Measurements from ENCODE around the gene SMS.

SMS gene

GRCh38 chrX:21940356-21940829, at the start of gene SMS:
Gene SMS, plus strand, starts transcription at chrX:21940709. Its CDS starts 116 bp downstream, at chrX:21940825.
- peak within 1 kb of the TSS; percentile 0 to 63 for H3K9ac ChIP-seq (ENCODE audit: low read depth in 1 of 2, low read length in 2 of 2)
- H3K4me3 ChIP-seq (ENCODE audit: low read depth in 1 of 2, low read length in 2 of 2), result peak within 1 kb of the TSS; percentile 65
- H3K27ac ChIP-seq (ENCODE audit: low read depth, low read length), result peak within 1 kb of the TSS; percentile 62
- no peaks in the 10 kb centered on the region for H3K9me3 ChIP-seq (ENCODE audit: control insufficient read depth in 1 of 2, low read length in 2 of 2)
- peaks cover 0 to 12% of the 10 kb centered on the region in 2 donors for H3K4me1 ChIP-seq (ENCODE audit: control insufficient read depth in 1 of 2, insufficient read depth in 2 of 2, low read length in 2 of 2)
- no peaks in the 10 kb centered on the region for H3K27me3 ChIP-seq (ENCODE audit: control insufficient read depth in 1 of 2, insufficient read depth in 2 of 2, low read length in 2 of 2)
- H3K36me3 ChIP-seq (ENCODE audit: control insufficient read depth in 1 of 2, insufficient read depth in 2 of 2, low read length in 2 of 2), result no peaks in the 10 kb centered on the region

- Histone ChIP-seq H3K36me3 (ENCODE audit: control insufficient read depth in 1 of 2, insufficient read depth in 2 of 2, low read length in 2 of 2) (no peaks in the 10 kb centered on the region), H3K27me3 (ENCODE audit: control insufficient read depth in 1 of 2, insufficient read depth in 2 of 2, low read length in 2 of 2) (no peaks in the 10 kb centered on the region), H3K4me1 (ENCODE audit: control insufficient read depth in 1 of 2, insufficient read depth in 2 of 2, low read length in 2 of 2) (no peaks in the 10 kb centered on the region), H3K9me3 (ENCODE audit: control insufficient read depth in 1 of 2, low read length in 2 of 2) (no peaks in the 10 kb centered on the region), H3K9ac (ENCODE audit: low read depth in 1 of 2, low read length in 2 of 2) (no peak overlapping the region), H3K27ac (ENCODE audit: low read depth, low read length) (no peak overlapping the region), H3K4me3 (ENCODE audit: low read depth in 1 of 2, low read length in 2 of 2) (no peak overlapping the region)
Measured at GRCh38 chrX:21905313-21905712, 35.2 kb upstream of the SMS start.

GRCh38 chrX:21905953-21906352, 34.6 kb upstream of the SMS start:
- no peak overlapping the region for H3K4me3 ChIP-seq (ENCODE audit: low read depth in 1 of 2, low read length in 2 of 2)
- H3K27me3 ChIP-seq (ENCODE audit: control insufficient read depth in 1 of 2, insufficient read depth in 2 of 2, low read length in 2 of 2), result no peaks in the 10 kb centered on the region
- no peak overlapping the region for H3K9ac ChIP-seq (ENCODE audit: low read depth in 1 of 2, low read length in 2 of 2)
- no peaks in the 10 kb centered on the region for H3K36me3 ChIP-seq (ENCODE audit: control insufficient read depth in 1 of 2, insufficient read depth in 2 of 2, low read length in 2 of 2)
- no peaks in the 10 kb centered on the region for H3K4me1 ChIP-seq (ENCODE audit: control insufficient read depth in 1 of 2, insufficient read depth in 2 of 2, low read length in 2 of 2)
- H3K9me3 ChIP-seq (ENCODE audit: control insufficient read depth in 1 of 2, low read length in 2 of 2), result no peaks in the 10 kb centered on the region
- no peak overlapping the region for H3K27ac ChIP-seq (ENCODE audit: low read depth, low read length)

- Histone ChIP-seq H3K36me3 (ENCODE audit: control insufficient read depth in 1 of 2, insufficient read depth in 2 of 2, low read length in 2 of 2) (no peaks in the 10 kb centered on the region), H3K9me3 (ENCODE audit: control insufficient read depth in 1 of 2, low read length in 2 of 2) (no peaks in the 10 kb centered on the region)
Measured at GRCh38 chrX:21907260-21907659, 33.2 kb upstream of the SMS start.

GRCh38 chrX:21911481-21911880, 29.0 kb upstream of the SMS start:
- Histone ChIP-seq H3K4me1 (ENCODE audit: control insufficient read depth in 1 of 2, insufficient read depth in 2 of 2, low read length in 2 of 2) (no peaks in the 10 kb centered on the region), H3K4me3 (ENCODE audit: low read depth in 1 of 2, low read length in 2 of 2) (no peak overlapping the region), H3K9ac (ENCODE audit: low read depth in 1 of 2, low read length in 2 of 2) (no peak overlapping the region), H3K27me3 (ENCODE audit: control insufficient read depth in 1 of 2, insufficient read depth in 2 of 2, low read length in 2 of 2) (no peaks in the 10 kb centered on the region), H3K36me3 (ENCODE audit: control insufficient read depth in 1 of 2, insufficient read depth in 2 of 2, low read length in 2 of 2) (no peaks in the 10 kb centered on the region), H3K9me3 (ENCODE audit: control insufficient read depth in 1 of 2, low read length in 2 of 2) (no peaks in the 10 kb centered on the region), H3K27ac (ENCODE audit: low read depth, low read length) (no peak overlapping the region)

More at GRCh38 chrX:21907260-21907659, 33.2 kb upstream of the SMS start:
- Histone ChIP-seq H3K27me3 (ENCODE audit: control insufficient read depth in 1 of 2, insufficient read depth in 2 of 2, low read length in 2 of 2) (no peaks in the 10 kb centered on the region), H3K27ac (ENCODE audit: low read depth, low read length) (no peak overlapping the region), H3K4me3 (ENCODE audit: low read depth in 1 of 2, low read length in 2 of 2) (no peak overlapping the region), H3K4me1 (ENCODE audit: control insufficient read depth in 1 of 2, insufficient read depth in 2 of 2, low read length in 2 of 2) (no peaks in the 10 kb centered on the region), H3K9ac (ENCODE audit: low read depth in 1 of 2, low read length in 2 of 2) (no peak overlapping the region)

GRCh38 chrX:21912220-21912619, 28.3 kb upstream of the SMS start:
- H3K9me3 ChIP-seq (ENCODE audit: control insufficient read depth in 1 of 2, low read length in 2 of 2), result no peaks in the 10 kb centered on the region
- no peaks in the 10 kb centered on the region for H3K27me3 ChIP-seq (ENCODE audit: control insufficient read depth in 1 of 2, insufficient read depth in 2 of 2, low read length in 2 of 2)
- no peak overlapping the region for H3K9ac ChIP-seq (ENCODE audit: low read depth in 1 of 2, low read length in 2 of 2)
- H3K4me3 ChIP-seq (ENCODE audit: low read depth in 1 of 2, low read length in 2 of 2), result no peak overlapping the region
- H3K4me1 ChIP-seq (ENCODE audit: control insufficient read depth in 1 of 2, insufficient read depth in 2 of 2, low read length in 2 of 2), result no peaks in the 10 kb centered on the region
- H3K36me3 ChIP-seq (ENCODE audit: control insufficient read depth in 1 of 2, insufficient read depth in 2 of 2, low read length in 2 of 2), result no peaks in the 10 kb centered on the region
- no peak overlapping the region for H3K27ac ChIP-seq (ENCODE audit: low read depth, low read length)

GRCh38 chrX:21912989-21913388, 27.5 kb upstream of the SMS start:
- Histone ChIP-seq H3K9ac (ENCODE audit: low read depth in 1 of 2, low read length in 2 of 2) (no peak overlapping the region), H3K4me3 (ENCODE audit: low read depth in 1 of 2, low read length in 2 of 2) (no peak overlapping the region), H3K9me3 (ENCODE audit: control insufficient read depth in 1 of 2, low read length in 2 of 2) (no peaks in the 10 kb centered on the region), H3K27me3 (ENCODE audit: control insufficient read depth in 1 of 2, insufficient read depth in 2 of 2, low read length in 2 of 2) (no peaks in the 10 kb centered on the region), H3K27ac (ENCODE audit: low read depth, low read length) (no peak overlapping the region), H3K4me1 (ENCODE audit: control insufficient read depth in 1 of 2, insufficient read depth in 2 of 2, low read length in 2 of 2) (no peaks in the 10 kb centered on the region), H3K36me3 (ENCODE audit: control insufficient read depth in 1 of 2, insufficient read depth in 2 of 2, low read length in 2 of 2) (no peaks in the 10 kb centered on the region)

GRCh38 chrX:21926116-21926515, 14.4 kb upstream of the SMS start:
- no peak overlapping the region for H3K27ac ChIP-seq (ENCODE audit: low read depth, low read length)
- H3K4me3 ChIP-seq (ENCODE audit: low read depth in 1 of 2, low read length in 2 of 2), result peak overlapping the region; percentile 28 to 30
- no peaks in the 10 kb centered on the region for H3K27me3 ChIP-seq (ENCODE audit: control insufficient read depth in 1 of 2, insufficient read depth in 2 of 2, low read length in 2 of 2)
- no peaks in the 10 kb centered on the region for H3K4me1 ChIP-seq (ENCODE audit: control insufficient read depth in 1 of 2, insufficient read depth in 2 of 2, low read length in 2 of 2)
- H3K9ac ChIP-seq (ENCODE audit: low read depth in 1 of 2, low read length in 2 of 2), result no peak overlapping the region
- H3K9me3 ChIP-seq (ENCODE audit: control insufficient read depth in 1 of 2, low read length in 2 of 2), result no peaks in the 10 kb centered on the region
- H3K36me3 ChIP-seq (ENCODE audit: control insufficient read depth in 1 of 2, insufficient read depth in 2 of 2, low read length in 2 of 2), result no peaks in the 10 kb centered on the region

- Histone ChIP-seq H3K36me3 (ENCODE audit: control insufficient read depth in 1 of 2, insufficient read depth in 2 of 2, low read length in 2 of 2) (no peaks in the 10 kb centered on the region), H3K4me3 (ENCODE audit: low read depth in 1 of 2, low read length in 2 of 2) (no peak overlapping the region), H3K27me3 (ENCODE audit: control insufficient read depth in 1 of 2, insufficient read depth in 2 of 2, low read length in 2 of 2) (no peaks in the 10 kb centered on the region), H3K9ac (ENCODE audit: low read depth in 1 of 2, low read length in 2 of 2) (no peak overlapping the region), H3K9me3 (ENCODE audit: control insufficient read depth in 1 of 2, low read length in 2 of 2) (no peaks in the 10 kb centered on the region), H3K4me1 (ENCODE audit: control insufficient read depth in 1 of 2, insufficient read depth in 2 of 2, low read length in 2 of 2) (no peaks in the 10 kb centered on the region), H3K27ac (ENCODE audit: low read depth, low read length) (no peak overlapping the region)
Measured at GRCh38 chrX:21926527-21927278, 13.8 kb upstream of the SMS start.

GRCh38 chrX:21929209-21929608, 11.3 kb upstream of the SMS start:
- Histone ChIP-seq H3K9ac (ENCODE audit: low read depth in 1 of 2, low read length in 2 of 2) (no peak overlapping the region), H3K36me3 (ENCODE audit: control insufficient read depth in 1 of 2, insufficient read depth in 2 of 2, low read length in 2 of 2) (no peaks in the 10 kb centered on the region), H3K27ac (ENCODE audit: low read depth, low read length) (no peak overlapping the region), H3K9me3 (ENCODE audit: control insufficient read depth in 1 of 2, low read length in 2 of 2) (no peaks in the 10 kb centered on the region), H3K27me3 (ENCODE audit: control insufficient read depth in 1 of 2, insufficient read depth in 2 of 2, low read length in 2 of 2) (no peaks in the 10 kb centered on the region), H3K4me3 (ENCODE audit: low read depth in 1 of 2, low read length in 2 of 2) (no peak overlapping the region), H3K4me1 (ENCODE audit: control insufficient read depth in 1 of 2, insufficient read depth in 2 of 2, low read length in 2 of 2) (no peaks in the 10 kb centered on the region)

All from duodenal mucosa (tissue), 2 donors.